HG03460 (cell line): ENCODE data around the gene IP6K3.

Experiments used
- ATAC-seq: cut with Tn5 transposase; IDR thresholded peaks from one replicate; pipeline ENCODE4 v1.9.1; 2021; ENCODE audit not compliant: unreplicated experiment

IP6K3 gene

DNA sequence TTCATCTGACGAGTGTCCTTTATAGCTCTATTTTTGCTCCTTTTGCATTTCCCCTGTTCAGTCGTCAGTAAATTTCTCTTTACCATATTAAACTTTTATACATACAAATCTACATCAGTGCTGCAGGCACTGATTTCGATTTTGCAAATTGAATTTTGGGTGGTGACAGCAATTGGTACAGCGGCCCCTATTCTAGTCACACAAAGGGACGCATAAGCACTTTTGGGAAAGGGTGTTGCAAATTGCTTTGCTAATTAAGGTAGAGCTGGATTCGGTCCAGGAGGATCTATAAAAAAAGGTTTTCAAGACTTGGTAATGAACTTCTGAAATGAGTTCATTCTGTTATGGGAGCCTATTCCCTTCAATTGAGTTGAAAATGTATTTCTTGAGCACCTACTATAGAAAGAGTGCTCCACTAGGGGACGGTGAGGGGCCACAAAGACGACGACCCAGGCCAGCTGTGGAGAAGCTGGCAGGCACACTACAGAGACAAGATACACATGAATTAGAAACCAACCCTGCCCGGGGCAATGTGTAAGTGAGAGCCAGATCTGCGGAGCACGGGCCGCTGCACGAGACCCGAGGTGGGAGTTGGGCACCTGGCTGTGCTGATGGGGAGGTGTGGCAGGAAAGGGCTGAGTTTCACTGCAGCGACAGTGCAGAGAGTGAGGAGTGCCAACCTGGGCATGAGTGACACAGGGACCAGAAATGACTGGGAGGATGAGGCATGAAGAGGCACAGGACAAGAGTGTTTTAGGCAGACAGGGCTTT is 40.6 kb downstream of the IP6K3 start:
- no peak for ATAC-seq

GRCh38 chr6:33705268-33705885 is 41.3 kb downstream of the IP6K3 start:
- no peak for ATAC-seq

DNA sequence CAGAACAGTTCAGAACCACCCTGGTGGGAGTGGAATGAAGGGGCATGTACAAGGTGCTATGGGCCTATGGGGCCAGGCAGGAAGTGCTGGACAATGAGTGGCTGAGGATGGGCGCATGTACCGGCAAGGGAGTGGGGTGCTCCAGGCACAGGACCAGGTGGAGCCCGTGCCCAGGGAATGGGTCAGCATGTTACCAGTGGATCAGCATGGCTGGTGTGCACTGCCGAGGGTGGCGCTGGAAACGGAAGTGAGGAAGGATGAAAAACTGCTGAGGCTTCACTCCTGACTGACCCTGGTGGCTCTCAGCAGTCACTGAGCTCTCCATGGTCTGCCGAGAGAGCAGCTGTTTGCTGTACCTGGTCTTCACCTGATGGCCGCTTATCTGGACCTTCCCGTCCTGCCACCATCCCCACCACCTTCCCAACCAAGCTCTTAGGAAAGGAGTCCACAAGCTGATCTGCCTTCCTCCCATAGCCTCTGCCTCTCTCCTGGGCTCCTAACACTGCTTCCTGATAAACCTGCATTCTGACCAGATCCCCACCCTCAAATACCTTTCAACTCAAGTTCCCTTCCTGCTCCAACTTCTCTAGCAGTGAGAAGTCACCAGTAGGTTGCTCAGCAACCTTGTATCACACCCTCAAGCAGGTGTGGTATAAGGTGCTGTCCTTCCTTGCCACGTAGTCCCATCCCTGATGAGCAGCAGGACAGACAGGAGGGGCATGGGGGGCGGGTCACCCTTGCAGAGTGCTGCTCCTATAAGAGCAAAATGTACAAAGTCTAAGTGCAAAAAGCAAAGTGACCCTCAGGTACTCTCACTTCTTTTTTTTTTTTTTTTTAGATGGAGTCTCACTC is 42.3 kb downstream of the IP6K3 start:
- ATAC-seq = no peak

GRCh38 chr6:33702345-33702977 is 44.2 kb downstream of the IP6K3 start:
- no peak for ATAC-seq

- ATAC-seq = no peak
These were observed 46.2 kb downstream of the IP6K3 start for GRCh38 chr6:33700391-33701050.

DNA sequence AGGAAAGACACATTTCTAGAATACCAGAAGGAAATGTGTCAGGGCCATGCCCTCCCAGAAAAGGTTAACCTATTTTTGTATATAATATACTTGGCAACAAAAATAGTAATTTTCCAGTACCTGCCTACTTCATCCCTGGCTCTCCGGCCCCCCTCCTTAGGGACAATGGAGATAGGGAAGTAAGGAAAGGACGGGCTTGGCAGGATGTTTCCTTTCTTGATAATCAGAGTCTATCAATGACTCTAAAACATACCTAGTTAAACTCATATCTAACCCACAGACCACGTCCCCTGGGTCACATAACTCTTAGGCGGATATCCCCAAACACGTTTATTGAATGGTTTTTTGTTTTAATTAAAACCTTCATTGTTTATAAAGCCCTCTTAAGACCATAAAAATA is 47.0 kb downstream of the IP6K3 start:
- ATAC-seq = no peak

- no peak for ATAC-seq
These were observed 47.6 kb downstream of the IP6K3 start for GRCh38 chr6:33699131-33699530.

- ATAC-seq = no peak
These were observed 48.2 kb downstream of the IP6K3 start for GRCh38 chr6:33698494-33698893.

DNA sequence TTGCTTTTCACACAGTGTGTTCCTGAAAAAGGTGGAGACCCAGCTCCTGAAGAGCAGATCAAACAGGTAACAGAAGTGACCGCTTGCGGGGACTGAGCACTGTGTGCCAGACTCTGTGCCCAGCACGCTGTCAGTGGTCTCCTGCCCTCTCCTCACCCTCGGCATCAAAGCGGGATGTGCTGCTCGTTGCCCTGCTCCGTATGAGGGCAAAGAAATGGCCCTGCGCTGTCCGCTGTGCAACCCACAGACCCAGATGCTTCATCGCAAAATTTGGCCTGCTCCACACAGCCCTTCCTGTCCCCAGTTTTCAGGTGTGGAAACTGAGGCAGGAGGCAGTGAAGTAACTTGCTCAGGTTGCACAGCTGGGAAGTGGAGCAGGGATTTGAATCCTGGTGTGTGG is 48.9 kb downstream of the IP6K3 start:
- ATAC-seq = no peak

- ATAC-seq = no peak
These were observed 49.9 kb downstream of the IP6K3 start for GRCh38 chr6:33696548-33697518.

DNA sequence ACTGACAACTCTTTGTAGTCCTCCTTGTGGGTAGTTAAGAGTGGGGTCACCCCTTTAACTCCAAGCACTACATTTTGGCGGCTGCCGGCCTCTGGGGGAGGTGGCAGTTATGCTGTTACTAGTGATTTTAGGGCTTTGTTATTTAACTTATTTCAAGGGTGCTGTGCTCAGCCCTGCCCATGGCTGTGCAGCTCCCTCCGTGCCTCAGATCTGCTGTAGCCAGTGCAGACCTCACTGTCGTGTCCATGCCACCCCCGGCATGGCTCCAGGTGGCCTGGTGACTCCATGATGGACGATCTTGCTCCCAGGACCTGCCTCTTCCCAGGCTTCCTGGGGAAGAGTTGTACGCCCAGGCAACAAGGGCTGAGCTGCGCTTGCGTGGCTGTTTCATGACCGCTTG is 50.6 kb downstream of the IP6K3 start:
- no peak for ATAC-seq

DNA sequence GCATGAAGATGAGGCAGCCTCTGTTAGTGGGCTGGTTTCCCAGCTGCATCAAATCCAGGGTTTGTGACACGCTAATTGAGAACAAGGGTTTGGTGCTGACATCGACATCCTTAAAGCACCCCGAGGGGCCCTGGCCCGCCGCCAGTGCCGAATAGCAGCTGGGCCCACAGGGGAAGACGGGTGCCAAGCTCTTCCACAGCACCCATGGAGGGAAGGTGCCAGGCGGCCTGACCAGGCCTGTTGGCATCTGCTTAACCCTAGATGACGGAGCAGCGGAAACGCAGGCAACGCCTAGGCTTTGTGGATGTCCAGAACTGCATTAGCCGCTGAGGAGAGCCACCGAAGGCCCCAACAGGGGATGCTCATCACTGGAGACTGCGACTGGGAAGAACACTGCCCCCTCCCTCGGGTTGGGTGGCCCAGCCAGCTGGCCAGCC is 51.2 kb downstream of the IP6K3 start:
- no peak for ATAC-seq

GRCh38 chr6:33694977-33695376 is 51.7 kb downstream of the IP6K3 start:
- no peak for ATAC-seq

- no peak for ATAC-seq
These were observed 52.2 kb downstream of the IP6K3 start for GRCh38 chr6:33694401-33694931.

DNA sequence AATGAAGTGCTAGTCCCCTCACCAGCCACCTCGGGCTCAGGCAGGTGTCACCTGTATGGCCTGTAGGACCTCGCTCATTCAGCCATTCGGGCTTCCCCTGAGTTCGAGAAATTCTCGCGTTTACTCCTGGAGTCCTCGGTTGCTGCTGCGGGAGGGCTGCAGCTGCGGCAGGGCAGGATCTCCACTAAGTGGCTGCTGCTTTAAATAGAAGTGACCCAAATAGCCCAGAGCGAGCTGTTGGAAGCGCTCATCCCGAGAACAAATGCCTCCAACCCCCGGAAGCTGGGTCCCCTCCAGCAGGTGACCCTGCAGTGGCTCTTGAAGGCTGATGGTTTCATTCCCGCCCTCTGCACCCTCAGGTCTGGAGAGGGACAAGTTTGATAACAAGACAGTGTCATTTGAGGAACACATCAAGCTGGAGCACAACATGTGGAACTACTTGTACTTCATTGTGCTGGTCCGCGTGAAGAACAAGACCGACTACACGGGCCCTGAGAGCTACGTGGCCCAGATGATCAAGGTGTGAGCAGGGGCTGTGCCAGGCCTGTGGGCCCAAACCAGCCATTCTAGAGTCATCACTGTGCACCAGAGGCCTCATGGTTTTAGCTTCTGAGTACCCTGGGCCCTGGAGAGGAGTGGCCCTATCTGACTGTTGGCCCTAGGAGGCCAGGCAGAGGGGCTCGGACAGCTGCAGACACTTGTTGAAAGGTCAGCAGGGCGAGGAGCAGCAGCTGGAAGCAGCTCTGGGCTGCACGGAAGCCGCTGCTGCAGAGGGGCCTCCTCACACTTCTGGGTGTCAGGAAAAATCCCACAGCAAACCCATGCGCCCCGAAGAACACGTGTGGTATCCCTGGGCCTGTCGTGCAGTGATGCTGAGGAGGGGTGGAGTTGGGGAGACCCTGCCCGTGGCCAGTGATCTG is 53.3 kb downstream of the IP6K3 start:
- ATAC-seq = no peak

DNA sequence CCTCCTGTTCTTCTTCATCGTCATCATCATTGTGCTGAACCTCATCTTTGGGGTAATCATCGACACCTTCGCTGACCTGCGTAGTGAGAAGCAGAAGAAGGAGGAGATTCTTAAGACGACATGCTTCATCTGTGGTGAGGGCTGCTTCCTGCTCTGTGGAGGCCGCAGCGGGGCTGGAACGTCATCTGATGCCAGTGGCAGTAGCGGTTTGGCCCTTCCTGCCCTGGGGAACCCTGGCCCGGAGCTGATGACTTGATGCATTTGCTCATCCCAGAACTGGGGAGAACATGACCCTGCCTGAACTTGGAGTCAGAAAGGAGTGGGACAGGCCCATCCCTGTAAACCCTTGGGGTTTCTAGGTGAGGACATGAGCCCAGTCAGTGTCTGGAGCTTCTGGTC is 53.9 kb downstream of the IP6K3 start:
- ATAC-seq = peak; percentile 42

DNA sequence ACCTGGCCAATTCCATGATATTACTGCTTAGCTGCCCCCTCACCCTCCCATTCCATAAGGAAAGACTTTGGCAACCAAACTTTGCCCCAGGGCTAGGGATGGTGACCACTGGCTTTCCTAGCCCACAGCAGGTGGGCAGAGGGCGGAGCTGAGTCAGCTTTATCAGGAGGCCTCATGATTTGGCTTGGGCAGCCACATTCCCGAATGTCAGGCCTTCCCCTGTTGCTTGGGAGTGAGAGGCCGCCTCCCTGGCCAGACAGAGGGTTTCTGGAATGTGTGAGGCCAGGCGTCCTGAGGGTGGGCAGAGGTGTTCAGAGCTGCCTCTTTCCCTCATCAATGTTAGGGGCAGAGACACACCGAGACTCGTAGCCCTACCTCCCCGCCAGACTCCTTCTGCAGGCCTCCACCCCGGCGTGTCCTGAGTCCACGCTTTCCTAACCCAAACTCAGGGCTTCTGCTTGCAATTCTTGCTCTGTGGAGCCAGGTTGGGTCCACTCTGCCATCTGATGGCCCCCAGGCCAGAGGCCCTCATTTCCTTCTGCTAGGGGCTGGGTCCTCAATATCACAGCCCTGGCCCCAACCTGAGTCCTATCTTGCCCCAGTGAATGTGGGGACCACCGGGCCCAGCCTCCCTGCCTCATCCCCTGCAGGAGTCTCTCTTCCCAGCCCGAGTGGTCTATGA is 54.5 kb downstream of the IP6K3 start:
- no peak for ATAC-seq
